Measurements from ENCODE around the gene CDH1.

Gene CDH1

DNA sequence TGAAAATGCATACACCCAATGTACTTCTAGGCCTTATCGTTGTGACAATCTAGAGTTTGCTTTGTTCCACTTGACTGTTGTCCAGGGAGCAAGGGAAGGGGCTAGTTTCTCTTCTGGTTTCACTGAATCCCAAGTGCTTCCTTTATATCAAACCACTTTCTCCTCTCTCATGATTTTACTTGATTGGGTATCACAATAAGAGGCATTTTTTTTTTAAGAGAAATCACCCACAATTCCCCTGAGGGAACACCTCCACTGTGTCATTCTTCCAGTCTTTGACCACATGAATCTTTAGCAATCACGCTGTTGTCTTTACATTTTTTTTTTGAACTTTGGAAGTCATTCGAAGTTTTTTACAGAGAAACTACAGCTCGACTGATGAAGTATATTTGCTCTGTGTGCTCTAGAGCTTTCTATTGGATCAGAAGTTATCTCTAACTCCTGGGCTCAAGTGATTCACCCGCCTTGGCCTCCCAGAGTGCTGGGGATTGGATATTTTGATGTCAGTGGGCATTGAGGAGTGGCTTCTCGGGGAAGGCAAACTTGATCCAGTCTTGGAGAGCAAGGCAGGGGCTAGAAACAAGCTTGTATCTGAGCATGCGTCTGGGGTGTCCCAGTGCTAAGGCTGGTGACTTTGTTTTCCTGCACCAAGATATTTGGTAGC lies 3.0 kb downstream of the CDH1 start:
- Mint-ChIP-seq H3K27me3 (peaks cover 9% of the 10 kb centered on the region), H3K36me3 (no peaks in the 10 kb centered on the region), H3K4me3 (no peak overlapping the region), H3K27ac (no peak overlapping the region), H3K4me1 (peaks cover 20% of the 10 kb centered on the region), H3K9me3 (no peaks in the 10 kb centered on the region)
- DNase-seq (ENCODE audit: low spot score in 2 of 2) (no peak), ATAC-seq (ENCODE audit: low read depth) (peak; percentile 20)

DNA sequence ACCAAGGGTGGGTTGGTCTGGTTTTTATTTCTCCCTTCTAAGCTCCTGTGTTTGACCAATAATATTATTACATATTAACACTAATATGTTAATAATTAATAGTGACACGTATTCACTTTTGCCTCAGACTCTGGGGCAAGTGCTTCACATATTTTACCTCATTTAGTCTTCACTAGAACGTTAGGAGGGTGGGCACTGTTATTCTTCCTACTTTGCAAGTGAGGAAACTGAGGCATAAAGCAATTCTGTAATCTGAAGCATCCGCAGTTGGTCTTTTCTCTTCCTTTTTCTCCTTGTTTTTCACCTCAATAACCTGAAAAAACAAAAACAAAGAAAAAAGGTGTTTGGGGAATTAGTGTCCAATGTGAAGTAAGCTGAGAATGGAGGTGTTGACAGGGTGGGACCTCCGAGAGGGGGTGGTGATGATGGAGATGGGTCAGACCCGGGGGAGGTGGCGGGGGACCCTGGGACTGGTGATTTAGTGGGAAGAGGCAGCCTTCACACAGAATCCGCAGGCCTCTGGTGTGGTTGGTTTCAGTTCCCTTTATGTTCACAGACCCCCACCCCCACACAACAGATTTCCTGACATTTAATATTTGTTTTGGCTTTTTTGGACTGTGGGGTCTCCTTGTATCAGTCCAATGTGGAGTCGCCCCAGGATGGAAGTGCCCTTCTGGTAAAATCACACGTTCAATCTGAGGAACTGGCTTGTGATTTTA lies 3.7 kb downstream of the CDH1 start:
- DNase-seq (ENCODE audit: low spot score in 2 of 2) (no peak), ATAC-seq (ENCODE audit: low read depth) (peak; percentile 56)
- Mint-ChIP-seq H3K4me1 (peaks cover 20% of the 10 kb centered on the region), H3K27me3 (peaks cover 9% of the 10 kb centered on the region), H3K36me3 (no peaks in the 10 kb centered on the region), H3K4me3 (peak overlapping the region; percentile 4), H3K27ac (no peak overlapping the region), H3K9me3 (no peaks in the 10 kb centered on the region)

DNA sequence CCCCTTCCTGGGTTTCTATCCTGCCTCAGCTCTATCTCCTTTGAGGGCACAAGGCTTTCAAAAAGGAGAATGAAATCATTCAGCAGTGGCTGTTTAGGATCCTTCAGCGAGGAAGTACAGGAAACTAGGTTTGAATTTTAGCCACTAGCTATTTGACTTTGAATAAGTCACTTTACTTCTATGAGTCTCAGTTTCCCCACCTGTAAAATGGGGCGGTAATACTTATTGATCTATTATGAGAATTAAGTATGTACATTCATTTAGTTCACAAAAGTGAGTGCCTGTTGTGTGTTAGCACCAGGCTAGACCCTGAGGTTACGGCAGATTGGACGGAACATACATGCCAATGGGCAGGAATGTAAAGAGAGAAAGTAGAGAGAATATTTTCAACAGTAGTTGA lies 6.6 kb downstream of the CDH1 start:
- Mint-ChIP-seq H3K27ac (no peak overlapping the region), H3K4me1 (peaks cover 12% of the 10 kb centered on the region), H3K36me3 (no peaks in the 10 kb centered on the region), H3K27me3 (no peaks in the 10 kb centered on the region), H3K9me3 (no peaks in the 10 kb centered on the region), H3K4me3 (no peak overlapping the region)
- no peak for ATAC-seq (ENCODE audit: low read depth)
- DNase-seq (ENCODE audit: low spot score in 2 of 2): no peak

DNA sequence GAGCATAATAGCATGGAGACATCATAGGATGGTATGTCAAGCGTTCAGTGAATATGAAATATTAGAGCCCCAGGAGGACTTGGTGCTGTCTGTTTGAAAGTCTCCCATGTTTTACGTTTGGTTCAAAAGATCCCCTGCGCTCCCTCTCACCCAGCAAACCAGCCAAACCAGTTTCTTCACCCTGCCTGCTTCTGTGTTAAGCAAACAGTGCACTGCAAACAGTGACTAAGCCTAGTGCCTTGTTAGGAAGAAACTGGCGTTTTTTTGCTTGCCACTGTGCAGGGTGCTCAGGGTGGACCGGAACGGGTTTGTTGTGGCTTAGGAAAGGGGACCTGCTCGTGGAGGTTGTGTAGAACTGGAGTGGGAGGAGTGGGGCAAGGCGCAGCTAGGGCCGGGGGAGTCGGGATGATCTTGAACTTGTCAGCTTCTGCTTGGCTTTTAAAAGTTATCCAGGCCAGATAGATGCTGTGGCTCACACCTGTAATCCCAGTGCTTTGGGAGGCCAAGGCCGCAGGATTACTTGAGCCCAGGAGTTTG lies 7.7 kb downstream of the CDH1 start:
- peaks cover 12% of the 10 kb centered on the region for H3K4me1 Mint-ChIP-seq

DNA sequence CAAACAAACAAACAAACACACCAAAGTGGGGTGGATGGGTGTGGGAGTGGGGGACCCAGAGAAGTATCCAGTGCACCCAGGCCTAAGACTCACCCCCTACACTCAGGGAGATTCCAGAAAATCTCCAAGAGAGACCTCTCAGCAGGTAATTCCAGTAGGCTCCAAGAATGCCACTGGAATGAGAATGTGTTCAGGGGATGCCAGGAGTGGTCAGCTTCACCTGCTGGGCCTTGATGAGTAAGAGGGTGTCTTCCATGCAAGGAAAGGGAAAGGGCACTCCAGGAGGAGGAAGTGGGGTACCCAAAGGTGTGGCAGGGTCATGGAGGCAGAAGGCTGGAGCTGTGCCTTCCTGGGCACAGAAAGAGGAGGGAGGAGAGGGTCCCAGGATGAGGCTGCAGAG lies 9.9 kb downstream of the CDH1 start:
- Mint-ChIP-seq H3K36me3 (no peaks in the 10 kb centered on the region), H3K27me3 (no peaks in the 10 kb centered on the region), H3K4me1 (no peaks in the 10 kb centered on the region), H3K4me3 (no peak overlapping the region), H3K9me3 (no peaks in the 10 kb centered on the region), H3K27ac (no peak overlapping the region)
- ATAC-seq (ENCODE audit: low read depth) (no peak), DNase-seq (ENCODE audit: low spot score in 2 of 2) (no peak)

More for the DNA sequence above, 7.7 kb downstream of the CDH1 start:
- H3K27me3 Mint-ChIP-seq: no peaks in the 10 kb centered on the region
- H3K4me3 Mint-ChIP-seq: no peak overlapping the region
- no peak for ATAC-seq (ENCODE audit: low read depth)
- H3K9me3 Mint-ChIP-seq: no peaks in the 10 kb centered on the region
- no peak overlapping the region for H3K27ac Mint-ChIP-seq
- no peaks in the 10 kb centered on the region for H3K36me3 Mint-ChIP-seq
- no peak for DNase-seq (ENCODE audit: low spot score in 2 of 2)

DNA sequence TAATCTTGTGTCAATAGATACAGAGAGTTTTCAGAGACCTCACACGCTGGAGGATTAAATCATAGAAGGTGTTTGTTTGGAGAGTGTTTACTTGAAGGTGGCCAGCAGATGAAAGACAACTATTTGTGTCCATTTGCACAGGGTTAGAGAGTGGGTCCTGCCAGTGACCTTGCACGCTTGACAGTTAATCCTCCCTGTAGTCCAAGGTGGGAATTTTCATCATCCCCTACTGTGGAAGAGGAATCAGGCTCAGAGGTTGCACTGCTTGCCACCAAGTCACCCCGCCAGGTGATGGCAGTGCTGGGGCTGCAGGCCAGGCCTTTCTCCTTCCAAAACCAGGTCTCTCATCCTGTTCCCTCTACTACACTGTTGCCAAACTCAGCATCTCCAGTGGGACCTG lies 12.3 kb downstream of the CDH1 start:
- Mint-ChIP-seq H3K27me3 (no peaks in the 10 kb centered on the region), H3K4me1 (no peaks in the 10 kb centered on the region), H3K4me3 (no peak overlapping the region), H3K36me3 (no peaks in the 10 kb centered on the region), H3K27ac (no peak overlapping the region), H3K9me3 (no peaks in the 10 kb centered on the region)
- ATAC-seq (ENCODE audit: low read depth): no peak
- DNase-seq (ENCODE audit: low spot score in 2 of 2): no peak

DNA sequence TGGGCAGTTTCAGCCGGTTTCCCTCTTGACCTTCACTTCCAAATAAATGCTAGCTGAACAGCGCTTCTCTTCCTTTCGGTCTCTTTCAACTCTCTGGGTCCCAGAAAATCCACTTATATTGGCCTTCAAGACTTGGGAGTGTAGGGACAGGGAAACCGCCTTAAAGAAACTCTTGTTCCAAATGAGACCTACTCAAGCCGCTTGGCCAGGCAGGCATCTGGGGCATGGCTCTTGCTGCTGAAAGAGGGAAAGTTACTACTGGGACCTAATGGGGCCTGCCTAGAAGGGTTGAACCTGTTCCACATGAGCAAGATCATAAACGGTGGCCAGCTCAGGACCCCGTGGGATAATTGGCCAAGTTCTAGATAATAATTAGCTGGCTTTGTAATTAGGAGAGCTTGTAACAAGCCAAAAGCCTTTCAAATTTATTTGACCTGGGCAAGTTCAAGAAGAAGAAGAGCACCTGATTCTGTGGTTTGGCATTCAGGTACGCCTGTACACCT lies 13.2 kb downstream of the CDH1 start:
- H3K4me3 Mint-ChIP-seq: no peak overlapping the region
- no peak overlapping the region for H3K27ac Mint-ChIP-seq
- no peak for ATAC-seq (ENCODE audit: low read depth)
- H3K27me3 Mint-ChIP-seq: no peaks in the 10 kb centered on the region
- H3K9me3 Mint-ChIP-seq: no peaks in the 10 kb centered on the region
- H3K4me1 Mint-ChIP-seq: no peaks in the 10 kb centered on the region
- H3K36me3 Mint-ChIP-seq: no peaks in the 10 kb centered on the region
- no peak for DNase-seq (ENCODE audit: low spot score in 2 of 2)

DNA sequence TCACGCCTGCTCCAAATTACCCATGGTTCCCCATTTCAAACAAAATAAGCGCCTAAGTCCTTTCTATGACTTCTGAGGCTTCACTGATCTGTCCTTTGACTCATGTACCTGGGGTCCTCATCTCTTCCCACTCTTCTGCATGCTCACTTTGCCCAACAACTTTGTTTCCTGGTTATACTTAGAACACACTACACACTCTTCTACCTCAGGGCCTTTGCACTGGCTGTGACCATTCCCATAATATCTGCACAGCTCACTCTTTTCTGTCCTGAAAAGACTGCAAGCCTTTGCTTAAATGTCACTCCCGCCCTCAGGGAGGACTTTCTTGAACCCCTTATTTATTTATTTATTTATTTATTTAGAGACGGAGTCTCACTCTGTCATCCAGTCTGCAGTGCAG lies 14.1 kb downstream of the CDH1 start:
- no peak for ATAC-seq (ENCODE audit: low read depth)
- H3K27ac Mint-ChIP-seq: no peak overlapping the region
- no peaks in the 10 kb centered on the region for H3K4me1 Mint-ChIP-seq
- no peak overlapping the region for H3K4me3 Mint-ChIP-seq
- H3K36me3 Mint-ChIP-seq: no peaks in the 10 kb centered on the region
- no peak for DNase-seq (ENCODE audit: low spot score in 2 of 2)
- H3K27me3 Mint-ChIP-seq: no peaks in the 10 kb centered on the region
- H3K9me3 Mint-ChIP-seq: no peaks in the 10 kb centered on the region

DNA sequence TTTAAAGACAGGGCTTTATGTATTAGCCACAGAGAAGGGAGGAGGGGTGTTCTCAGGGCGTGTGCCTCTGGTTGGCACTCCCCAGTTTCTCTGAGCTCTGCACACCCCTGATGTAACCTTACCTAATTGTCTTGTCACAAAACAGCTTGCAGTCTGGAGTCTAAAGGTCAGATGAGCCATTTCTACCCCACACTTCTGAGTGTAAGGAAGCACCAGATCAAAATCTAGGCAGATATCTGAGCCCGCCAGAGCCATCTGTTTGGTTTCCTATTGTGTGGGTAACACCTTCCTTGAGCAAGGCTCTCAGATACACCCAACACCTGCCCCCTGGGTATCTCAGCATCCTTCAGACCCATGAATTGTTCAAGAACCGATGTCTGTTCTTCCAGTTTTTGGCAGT lies 15.5 kb downstream of the CDH1 start:
- no peaks in the 10 kb centered on the region for H3K9me3 Mint-ChIP-seq
- no peaks in the 10 kb centered on the region for H3K27me3 Mint-ChIP-seq
- peaks cover 11% of the 10 kb centered on the region for H3K4me1 Mint-ChIP-seq
- H3K27ac Mint-ChIP-seq: no peak overlapping the region
- no peaks in the 10 kb centered on the region for H3K36me3 Mint-ChIP-seq
- H3K4me3 Mint-ChIP-seq: no peak overlapping the region
- DNase-seq (ENCODE audit: low spot score in 2 of 2): no peak
- ATAC-seq (ENCODE audit: low read depth): no peak

DNA sequence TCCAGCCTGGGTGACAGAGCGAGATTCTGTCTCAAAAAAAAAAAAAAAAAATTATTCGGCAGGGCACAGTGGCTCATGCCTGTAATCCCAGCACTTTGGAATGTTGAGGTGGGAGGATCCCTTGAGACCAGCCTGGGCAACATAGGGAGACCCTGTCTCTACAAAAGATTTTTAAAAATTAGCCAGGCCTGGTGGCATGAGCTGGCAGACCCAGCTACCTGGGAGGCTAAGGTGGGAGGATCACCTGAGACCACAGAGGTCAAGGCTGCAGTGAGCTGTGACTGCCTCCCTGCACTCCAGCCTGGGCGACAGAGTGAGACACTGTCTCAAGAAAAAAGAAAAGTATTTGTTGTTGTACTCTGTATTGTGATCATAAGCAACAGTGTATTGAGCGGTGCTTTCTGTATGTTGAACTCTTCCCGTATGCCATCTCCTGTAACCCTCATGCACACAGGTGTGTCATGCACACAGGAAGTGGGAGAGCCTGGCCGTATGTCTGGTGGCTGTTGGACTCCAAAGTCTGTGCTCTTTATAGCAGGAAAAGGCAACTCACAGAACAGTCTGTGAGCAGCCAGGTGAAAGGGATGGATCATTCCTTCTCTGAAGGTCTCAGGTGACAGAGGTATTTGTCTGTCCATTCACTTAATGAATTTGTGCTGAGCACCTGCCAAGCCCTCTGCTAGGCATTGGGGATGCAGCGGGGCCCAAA lies 17.1 kb downstream of the CDH1 start:
- Mint-ChIP-seq H3K9me3 (no peaks in the 10 kb centered on the region), H3K27ac (no peak overlapping the region), H3K4me3 (no peak overlapping the region), H3K36me3 (no peaks in the 10 kb centered on the region), H3K27me3 (no peaks in the 10 kb centered on the region), H3K4me1 (peaks cover 12% of the 10 kb centered on the region)
- DNase-seq (ENCODE audit: low spot score in 2 of 2): no peak
- ATAC-seq (ENCODE audit: low read depth): no peak

DNA sequence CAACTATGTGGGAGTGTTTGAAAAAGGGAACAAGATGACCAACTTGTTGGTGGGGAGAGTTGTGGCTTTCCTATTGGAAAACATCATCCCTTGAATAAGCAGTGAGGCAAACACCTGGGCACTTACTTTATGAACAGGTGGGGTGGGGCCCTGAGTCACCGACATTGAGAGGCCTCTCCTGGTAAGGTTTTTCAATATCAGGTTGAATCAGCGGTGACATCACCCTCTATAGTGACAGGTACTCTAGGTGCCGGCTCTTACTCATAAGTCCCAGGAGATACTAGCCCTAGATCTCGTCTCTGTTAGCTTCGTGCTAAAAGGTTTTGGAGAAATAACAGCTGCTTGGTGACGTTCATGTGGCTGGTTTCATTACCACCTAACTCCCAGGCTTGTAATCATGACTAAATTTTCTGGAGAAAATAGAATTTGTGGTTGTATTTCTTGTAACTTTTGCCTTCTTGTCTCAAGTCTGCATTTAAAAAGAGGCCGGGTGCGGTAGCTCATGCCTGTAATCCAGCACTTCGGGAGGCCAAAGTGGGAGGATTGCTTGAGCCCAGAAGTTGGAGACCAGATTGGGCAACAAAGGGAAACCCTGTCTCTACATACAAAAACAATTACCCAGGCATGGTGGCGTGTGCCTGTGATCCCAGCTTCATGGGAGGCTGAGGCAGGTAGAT lies 19.3 kb downstream of the CDH1 start:
- Mint-ChIP-seq H3K4me3 (peak overlapping the region; percentile 48), H3K9me3 (no peaks in the 10 kb centered on the region), H3K4me1 (peaks cover 19% of the 10 kb centered on the region), H3K36me3 (no peaks in the 10 kb centered on the region), H3K27ac (peak overlapping the region; percentile 90), H3K27me3 (peaks cover 2% of the 10 kb centered on the region)
- ATAC-seq (ENCODE audit: low read depth): peak; percentile 86
- peak in 1 of 2 donors; percentile 27 for DNase-seq (ENCODE audit: low spot score in 2 of 2)

DNA sequence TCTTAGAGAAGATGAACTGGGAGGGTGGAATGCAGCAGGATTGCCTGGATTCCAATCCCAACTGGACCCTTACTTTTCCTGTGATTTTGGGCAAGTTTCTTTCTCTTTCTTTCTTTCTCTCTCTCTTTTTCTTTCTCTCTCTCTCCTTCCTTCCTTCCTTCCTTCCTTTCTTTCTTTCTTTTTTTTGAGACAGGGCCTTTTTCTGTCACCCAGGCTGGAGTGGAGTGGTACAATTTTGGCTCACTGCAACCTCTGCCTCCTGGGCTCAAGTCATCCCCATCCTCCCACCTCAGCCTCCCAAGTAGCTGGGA lies 20.5 kb downstream of the CDH1 start:
- ATAC-seq (ENCODE audit: low read depth): no peak
- peak overlapping the region; percentile 55 for H3K4me3 Mint-ChIP-seq
- H3K9me3 Mint-ChIP-seq: no peaks in the 10 kb centered on the region
- peak overlapping the region; percentile 90 for H3K27ac Mint-ChIP-seq
- H3K4me1 Mint-ChIP-seq: peaks cover 21% of the 10 kb centered on the region
- DNase-seq (ENCODE audit: low spot score in 2 of 2): no peak
- peaks cover 4% of the 10 kb centered on the region for H3K27me3 Mint-ChIP-seq
- H3K36me3 Mint-ChIP-seq: no peaks in the 10 kb centered on the region

DNA sequence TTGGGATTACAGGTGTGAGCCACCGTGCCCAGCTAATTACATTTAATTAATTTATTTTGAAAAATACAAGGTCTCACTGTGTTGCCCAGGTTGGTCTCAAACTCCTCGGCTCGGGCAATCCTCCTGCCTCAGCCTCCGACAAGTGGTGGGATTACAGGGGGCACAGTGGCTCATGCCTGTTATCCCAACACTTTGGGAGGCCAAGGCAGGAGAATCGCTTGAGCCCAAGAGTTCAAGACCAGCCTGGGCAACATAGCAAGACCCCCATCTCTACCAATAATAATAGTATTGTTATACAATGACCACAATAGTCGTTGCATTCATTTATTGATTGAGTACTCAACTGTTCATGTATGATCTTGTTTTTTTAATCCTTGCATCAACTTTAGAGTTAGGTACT lies 22.0 kb downstream of the CDH1 start:
- Mint-ChIP-seq H3K4me1 (peaks cover 21% of the 10 kb centered on the region), H3K36me3 (no peaks in the 10 kb centered on the region), H3K9me3 (no peaks in the 10 kb centered on the region), H3K27ac (no peak overlapping the region), H3K27me3 (peaks cover 4% of the 10 kb centered on the region), H3K4me3 (no peak overlapping the region)
- DNase-seq (ENCODE audit: low spot score in 2 of 2) (no peak), ATAC-seq (ENCODE audit: low read depth) (no peak)
